ENCODE measurements around the gene POLD3.

POLD3 gene, protein sequence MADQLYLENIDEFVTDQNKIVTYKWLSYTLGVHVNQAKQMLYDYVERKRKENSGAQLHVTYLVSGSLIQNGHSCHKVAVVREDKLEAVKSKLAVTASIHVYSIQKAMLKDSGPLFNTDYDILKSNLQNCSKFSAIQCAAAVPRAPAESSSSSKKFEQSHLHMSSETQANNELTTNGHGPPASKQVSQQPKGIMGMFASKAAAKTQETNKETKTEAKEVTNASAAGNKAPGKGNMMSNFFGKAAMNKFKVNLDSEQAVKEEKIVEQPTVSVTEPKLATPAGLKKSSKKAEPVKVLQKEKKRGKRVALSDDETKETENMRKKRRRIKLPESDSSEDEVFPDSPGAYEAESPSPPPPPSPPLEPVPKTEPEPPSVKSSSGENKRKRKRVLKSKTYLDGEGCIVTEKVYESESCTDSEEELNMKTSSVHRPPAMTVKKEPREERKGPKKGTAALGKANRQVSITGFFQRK
- 33.9 to 34.6 reads per million in 2 donors for total RNA-seq

GRCh38 chr11:74592441-74593362 lies at the start of gene POLD3:
POLD3 (plus strand) TSS chr11:74592582; CDS start chr11:74592659, 77 bp downstream.
- peak; percentile 85 for DNase-seq

DNA sequence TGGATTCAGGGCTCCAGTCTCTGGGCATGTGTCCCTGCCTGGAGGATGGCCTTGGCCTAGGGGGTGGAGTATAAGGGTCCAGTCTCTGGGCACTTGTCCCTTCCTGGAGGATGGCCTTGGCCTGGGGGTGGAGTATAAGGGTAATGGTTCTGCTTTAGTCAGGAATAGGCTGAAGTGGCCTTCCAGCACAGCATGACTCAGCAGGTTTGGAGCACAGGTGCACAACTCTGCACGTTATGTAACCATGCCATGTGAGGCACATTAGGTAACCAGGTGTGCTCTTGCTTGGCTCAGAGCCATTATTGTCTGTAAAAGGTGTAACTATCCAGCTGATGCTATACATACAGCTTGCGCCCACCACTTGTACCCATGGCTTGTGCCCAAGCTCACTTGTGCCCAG lies 48.4 kb upstream of the POLD3 start:
- DNase-seq, result no peak

- DNase-seq, result no peak
These were observed 45.6 kb upstream of the POLD3 start for GRCh38 chr11:74546752-74547151.

DNA sequence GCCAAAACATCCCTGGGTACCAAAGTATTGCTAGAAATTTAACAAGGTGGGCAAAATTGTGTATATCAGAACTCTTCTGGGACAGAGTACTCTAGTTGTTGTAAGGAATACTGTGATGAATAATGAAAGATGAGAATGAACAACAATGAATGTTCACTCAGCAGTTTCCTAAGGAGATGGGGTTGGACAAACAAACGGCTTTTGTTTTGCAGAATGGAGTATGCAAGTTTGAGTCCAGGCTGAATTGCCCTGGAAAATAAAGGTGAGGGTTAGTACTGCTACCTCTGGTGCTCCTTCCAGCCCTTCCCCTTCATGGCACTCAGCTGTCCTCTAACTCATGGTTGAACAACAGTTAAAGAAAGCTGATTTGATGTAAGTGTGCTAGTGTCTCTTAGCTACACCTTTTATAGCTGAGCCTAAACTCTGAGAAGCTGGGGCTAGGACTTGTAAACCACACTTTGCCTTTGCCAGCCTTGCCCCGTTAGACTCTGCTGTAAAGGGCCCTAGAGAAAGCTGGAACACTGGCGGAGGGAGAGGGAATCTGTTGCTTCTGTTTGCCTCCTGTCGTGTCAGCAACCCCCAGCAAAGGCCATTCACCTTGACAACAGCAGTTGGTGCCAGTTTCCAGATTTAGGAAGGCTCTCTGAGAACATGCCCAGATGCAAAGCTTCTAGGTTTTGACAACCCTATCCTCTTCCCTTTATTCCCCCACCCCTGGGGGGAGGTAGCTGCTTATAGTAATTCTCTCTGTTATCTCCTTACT lies 41.2 kb upstream of the POLD3 start:
- DNase-seq, result no peak

DNA sequence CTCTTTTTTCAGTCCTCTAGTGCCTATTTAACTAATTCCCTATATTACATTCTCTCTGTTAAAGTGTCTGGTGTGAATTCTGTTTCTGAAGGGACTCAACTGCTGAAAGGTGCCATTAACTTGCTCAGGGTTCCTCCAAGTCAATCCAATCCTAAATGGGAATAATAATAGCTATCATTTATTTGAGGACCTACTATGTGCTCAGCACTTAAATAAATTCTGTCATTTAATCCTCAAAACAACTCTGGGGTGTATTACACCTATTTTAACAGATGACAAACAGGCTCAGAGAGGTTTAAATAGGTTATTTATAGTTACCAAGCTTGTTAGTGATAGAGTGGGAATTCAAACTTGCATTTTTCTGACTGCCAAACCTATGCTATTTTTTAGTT lies 40.6 kb upstream of the POLD3 start:
- DNase-seq, result no peak

GRCh38 chr11:74557526-74557925 lies 34.9 kb upstream of the POLD3 start:
- no peak for DNase-seq

GRCh38 chr11:74559110-74559933 lies 33.1 kb upstream of the POLD3 start:
- DNase-seq, result no peak

- DNase-seq, result no peak
These were observed 32.5 kb upstream of the POLD3 start for GRCh38 chr11:74559934-74560309.

DNA sequence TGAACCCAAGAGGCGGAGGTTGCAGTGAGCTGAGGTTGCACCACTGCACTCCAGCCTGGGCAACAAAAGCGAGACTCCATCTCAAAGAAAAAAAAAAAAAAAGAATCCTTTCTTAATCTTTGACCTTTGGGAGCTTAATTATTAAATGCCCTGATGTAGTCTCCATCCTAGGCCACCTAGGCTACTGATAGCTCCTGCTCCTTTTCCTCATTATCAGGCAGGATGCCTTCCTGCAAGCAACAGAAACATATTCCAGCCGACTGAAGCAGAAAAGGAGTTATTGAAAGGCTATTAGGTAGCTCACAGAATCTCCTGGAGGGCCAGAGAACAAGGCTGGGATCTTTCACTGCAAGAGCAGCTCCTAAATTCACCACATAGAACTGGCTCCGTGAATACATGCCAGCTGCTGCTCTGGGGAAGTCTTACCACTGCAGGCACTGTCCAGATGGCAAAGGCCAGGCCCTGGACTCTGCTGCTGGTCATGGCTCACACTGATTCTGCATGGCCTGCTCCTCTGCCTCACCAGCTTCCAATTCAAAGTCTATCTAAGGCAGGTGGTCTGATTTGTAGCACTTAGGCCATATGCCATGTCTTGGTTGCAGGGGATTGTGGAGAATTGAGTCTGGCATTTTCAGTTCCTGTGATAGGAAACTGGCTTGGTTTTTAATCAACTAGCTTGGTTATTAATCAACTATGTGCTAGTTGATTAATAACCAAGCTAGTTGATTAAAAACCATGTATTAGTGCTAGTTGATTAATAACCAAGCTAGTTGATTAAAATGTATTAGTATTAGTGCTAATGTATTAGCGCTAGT lies 26.0 kb upstream of the POLD3 start:
- DNase-seq, result no peak

GRCh38 chr11:74568028-74568427 lies 24.4 kb upstream of the POLD3 start:
- no peak for DNase-seq

DNA sequence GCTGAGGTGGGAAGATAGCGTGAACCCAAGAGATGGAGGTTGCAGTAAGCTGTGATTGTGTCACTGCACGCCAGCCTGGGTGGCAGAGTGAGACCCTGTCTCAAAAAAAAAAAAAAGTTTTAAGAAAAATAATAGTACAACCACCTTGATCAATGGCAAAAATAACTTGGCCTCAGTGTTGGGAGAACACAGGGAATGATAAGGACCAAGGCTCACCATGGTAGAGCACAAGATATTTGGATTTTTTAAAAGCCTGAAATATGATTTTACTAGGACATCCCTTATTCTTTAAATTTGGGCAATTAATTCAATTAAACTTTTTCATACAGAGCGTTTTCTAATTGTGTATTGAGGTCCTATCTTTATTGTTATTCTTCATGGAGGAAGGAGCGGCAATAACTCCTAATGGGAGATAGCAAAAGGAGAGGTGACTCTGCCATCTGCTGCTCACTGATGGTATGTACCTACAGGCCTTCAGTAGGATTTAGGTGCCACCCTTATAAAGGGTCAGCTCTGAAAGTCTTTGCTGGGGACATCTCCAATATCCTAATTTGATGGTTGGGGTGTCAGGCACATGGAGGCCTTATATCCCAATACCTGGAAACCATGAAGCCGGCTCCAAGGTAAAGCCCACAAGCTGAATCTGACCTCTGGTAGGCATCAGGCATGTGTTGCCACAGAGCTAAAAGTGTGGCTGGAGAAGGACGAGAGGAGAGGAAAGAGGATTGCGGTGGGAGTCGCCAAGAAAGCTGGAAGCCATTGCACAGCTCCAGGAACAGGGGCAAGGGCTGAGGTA lies 21.9 kb upstream of the POLD3 start:
- DNase-seq, result no peak

DNA sequence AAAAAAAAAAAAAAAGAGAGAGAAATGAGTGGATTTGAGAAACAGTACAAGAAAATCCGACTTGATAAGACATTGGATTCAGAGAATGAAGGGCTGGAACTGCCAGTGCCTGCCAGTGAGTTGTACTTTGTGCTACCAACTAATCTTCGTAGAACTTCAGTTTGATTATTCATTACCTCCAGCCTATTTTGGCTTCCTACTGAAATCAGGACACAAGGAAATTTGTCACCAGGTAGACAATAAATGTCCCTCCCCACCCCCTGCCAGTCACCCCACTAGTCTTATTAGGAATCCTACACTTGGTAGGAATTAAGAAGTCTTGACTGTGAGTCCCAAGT lies 21.4 kb upstream of the POLD3 start:
- DNase-seq, result no peak

DNA sequence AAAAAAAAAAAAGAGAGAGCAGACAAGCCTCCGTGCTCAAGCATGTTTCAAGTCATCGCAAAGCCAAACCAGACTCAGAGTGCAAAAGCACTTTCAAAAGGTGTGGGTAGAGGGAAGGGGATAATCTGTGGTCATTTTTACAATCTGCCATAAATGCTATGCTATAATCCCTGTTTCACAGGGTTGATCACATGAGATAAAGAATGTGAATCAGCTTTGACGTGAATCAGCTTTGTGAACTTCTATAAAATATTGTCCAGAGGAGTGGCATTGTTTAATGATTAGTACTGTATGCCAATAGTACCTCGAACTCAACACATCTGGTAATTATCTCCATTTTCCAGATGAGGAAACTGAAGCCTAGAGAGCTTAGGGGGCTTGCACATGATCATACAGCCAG lies 20.0 kb upstream of the POLD3 start:
- no peak for DNase-seq

GRCh38 chr11:74574563-74574962 lies 17.8 kb upstream of the POLD3 start:
- no peak for DNase-seq

GRCh38 chr11:74575999-74576398 lies 16.4 kb upstream of the POLD3 start:
- DNase-seq, result no peak

DNA sequence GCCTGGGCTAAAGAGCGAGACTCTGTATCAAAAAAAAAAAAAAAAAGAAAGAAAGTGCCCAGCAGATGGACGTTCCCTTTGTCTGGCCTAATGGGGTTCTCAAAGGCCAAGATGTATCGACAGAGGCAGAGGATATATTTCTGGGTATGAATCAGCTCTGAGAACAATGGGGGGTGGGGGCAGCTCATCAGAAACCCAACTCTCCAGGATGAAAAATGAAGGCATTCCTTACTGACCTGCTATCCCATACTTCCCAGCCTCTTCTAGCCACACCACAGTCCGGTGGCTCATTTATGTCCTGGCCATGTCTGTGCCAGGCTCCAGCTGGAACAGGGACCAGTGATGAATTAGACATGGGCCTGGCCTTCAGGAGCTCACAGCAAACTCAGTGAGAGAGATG lies 15.2 kb upstream of the POLD3 start:
- no peak for DNase-seq

GRCh38 chr11:74577624-74578396 lies 14.6 kb upstream of the POLD3 start:
- DNase-seq, result no peak

GRCh38 chr11:74579577-74580270 lies 12.7 kb upstream of the POLD3 start:
- no peak for DNase-seq

DNA sequence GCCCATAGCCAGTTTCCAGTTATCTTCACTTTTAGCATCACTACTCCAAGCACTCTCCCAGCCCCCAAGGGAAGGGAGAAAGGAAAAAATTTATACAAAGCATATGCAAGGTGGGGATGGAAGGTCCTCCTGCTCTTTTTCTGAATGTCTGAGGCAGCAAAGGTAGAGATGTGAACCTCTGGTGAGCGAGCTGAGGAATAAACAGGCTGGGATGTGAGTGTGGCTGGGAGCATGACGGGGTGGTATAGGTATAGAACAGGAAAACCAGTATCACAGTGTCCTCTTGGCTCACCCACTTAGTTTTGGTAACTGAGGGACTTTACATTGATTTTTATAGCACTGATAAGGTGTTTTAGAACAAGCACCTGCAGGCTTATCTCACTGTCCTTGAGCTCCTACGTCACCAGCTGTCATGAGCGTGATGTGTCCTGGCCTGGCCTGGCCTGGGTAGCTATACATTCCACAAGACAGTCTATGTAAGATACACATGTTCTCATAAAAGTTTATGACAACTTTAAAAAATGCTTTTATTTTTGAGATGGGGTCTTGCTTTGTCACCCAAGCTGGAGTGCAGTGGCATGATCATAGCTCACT lies 10.3 kb upstream of the POLD3 start:
- no peak for DNase-seq

Measured in activated gamma-delta T cell (primary cell).